T-helper 2 cell treated with Interferon-gamma antibody and Interleukin-4, amounts not matched to agents 5 μg/mL and 100 μg/mL, for 36 hours (primary cell): ENCODE measurements around the gene ZNF469.

Source experiments
- DNase-seq: peaks from one replicate; pipeline ENCODE4 v3.0.0; 2021; ENCODE audit warnings: low spot score
- H3K27ac Mint-ChIP-seq: one replicate; pipeline ENCODE4 v1.8.0; 2021; ENCODE audit warnings: mild to moderate bottlenecking, mixed read lengths
- H3K27me3 Mint-ChIP-seq: one replicate; pipeline ENCODE4 v1.8.0; 2021; ENCODE audit warnings: low read depth, mixed read lengths
- H3K36me3 Mint-ChIP-seq: one replicate; pipeline ENCODE4 v1.8.0; 2021; ENCODE audit warnings: low read depth, mixed read lengths
- H3K4me1 Mint-ChIP-seq: one replicate; pipeline ENCODE4 v1.8.0; 2021; ENCODE audit warnings: low read depth, mixed read lengths
- H3K4me3 Mint-ChIP-seq: one replicate; pipeline ENCODE4 v1.8.0; 2022; ENCODE audit warnings: mild to moderate bottlenecking, moderate library complexity, mixed read lengths
- H3K9me3 Mint-ChIP-seq: one replicate; pipeline ENCODE4 v1.8.0; 2021; ENCODE audit warnings: mixed read lengths

The ZNF469 gene

DNA sequence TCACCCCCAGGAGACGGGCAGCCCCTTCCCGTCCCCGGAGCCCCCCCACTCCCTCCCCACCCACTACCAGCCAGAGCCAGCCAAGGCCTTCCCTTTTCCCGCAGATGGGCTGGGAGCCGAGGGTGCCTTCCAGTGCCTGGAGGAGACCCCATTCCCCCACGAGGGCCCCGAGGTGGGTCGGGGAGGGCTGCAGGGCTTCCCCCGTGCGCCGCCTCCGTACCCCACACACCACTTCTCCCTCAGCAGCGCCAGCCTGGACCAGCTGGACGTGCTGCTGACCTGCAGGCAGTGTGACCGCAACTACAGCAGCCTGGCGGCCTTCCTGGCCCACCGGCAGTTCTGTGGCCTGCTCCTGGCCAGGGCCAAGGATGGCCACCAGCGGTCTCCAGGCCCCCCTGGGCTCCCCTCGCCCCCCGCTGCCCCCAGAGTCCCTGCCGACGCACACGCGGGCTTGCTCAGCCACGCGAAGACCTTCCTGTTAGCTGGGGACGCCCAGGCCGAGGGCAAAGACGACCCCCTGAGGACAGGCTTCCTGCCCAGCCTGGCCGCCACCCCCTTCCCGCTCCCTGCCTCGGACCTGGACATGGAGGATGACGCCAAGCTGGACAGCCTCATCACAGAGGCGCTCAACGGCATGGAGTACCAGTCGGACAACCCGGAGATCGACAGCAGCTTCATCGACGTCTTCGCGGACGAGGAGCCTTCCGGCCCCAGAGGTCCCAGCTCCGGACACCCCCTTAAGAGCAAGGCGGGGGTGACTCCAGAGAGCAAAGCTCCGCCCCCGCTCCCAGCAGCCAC lies 46.8 kb downstream of the ZNF469 start:
- peak overlapping the region; percentile 54 for H3K4me3 Mint-ChIP-seq
- no peak overlapping the region for H3K27ac Mint-ChIP-seq
- H3K36me3 Mint-ChIP-seq: no peaks in the 10 kb centered on the region
- H3K9me3 Mint-ChIP-seq: no peaks in the 10 kb centered on the region
- no peaks in the 10 kb centered on the region for H3K4me1 Mint-ChIP-seq
- no peak for DNase-seq
- peaks cover 7% of the 10 kb centered on the region for H3K27me3 Mint-ChIP-seq

GRCh38 chr16:88430185-88430523 lies 47.4 kb downstream of the ZNF469 start:
- DNase-seq: no peak
- Mint-ChIP-seq H3K27ac (no peak overlapping the region), H3K27me3 (peaks cover 7% of the 10 kb centered on the region), H3K4me1 (no peaks in the 10 kb centered on the region), H3K4me3 (peak overlapping the region; percentile 54), H3K36me3 (no peaks in the 10 kb centered on the region), H3K9me3 (no peaks in the 10 kb centered on the region)

DNA sequence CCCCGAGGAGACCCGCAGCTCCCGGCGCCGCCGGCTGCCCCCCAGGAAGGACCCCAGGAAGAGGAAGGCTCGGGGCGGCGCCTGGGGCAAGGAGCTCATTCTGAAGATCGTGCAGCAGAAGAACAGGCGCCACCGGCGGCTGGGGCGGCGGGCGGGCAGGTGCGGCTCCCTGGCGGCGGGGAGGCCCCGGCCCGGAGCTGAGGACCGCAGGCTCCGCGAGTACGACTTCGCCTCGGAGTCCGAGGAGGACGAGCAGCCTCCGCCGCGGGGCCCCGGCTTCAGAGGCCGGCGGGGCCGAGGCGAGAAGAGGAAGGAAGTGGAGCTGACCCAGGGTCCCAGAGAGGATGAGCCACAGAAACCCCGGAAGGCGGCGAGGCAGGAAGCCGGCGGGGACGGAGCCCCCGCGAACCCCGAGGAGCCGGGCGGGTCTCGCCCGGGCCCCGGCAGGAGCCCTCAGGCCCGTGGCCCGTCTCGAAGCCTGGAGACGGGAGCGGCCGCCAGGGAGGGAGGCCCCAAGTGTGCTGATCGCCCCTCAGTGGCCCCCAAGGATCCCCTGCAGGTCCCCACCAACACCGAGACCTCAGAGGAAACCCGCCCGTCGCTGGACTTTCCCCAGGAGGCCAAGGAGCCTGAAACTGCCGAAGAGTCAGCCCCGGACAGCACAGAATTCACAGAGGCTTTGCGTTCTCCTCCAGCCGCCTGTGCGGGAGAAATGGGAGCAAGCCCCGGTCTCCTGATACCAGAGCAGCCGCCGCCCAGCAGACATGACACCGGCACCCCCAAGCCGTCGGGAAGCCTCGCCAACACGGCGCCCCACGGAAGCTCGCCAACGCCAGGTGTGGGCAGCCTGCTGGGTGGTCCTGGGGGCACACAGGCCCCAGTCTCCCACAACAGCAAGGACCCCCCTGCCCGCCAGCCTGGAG lies 48.0 kb downstream of the ZNF469 start:
- no peaks in the 10 kb centered on the region for H3K36me3 Mint-ChIP-seq
- DNase-seq: peak; percentile 22
- H3K27ac Mint-ChIP-seq: no peak overlapping the region
- no peak overlapping the region for H3K4me3 Mint-ChIP-seq
- H3K4me1 Mint-ChIP-seq: no peaks in the 10 kb centered on the region
- peaks cover 7% of the 10 kb centered on the region for H3K27me3 Mint-ChIP-seq
- H3K9me3 Mint-ChIP-seq: no peaks in the 10 kb centered on the region

DNA sequence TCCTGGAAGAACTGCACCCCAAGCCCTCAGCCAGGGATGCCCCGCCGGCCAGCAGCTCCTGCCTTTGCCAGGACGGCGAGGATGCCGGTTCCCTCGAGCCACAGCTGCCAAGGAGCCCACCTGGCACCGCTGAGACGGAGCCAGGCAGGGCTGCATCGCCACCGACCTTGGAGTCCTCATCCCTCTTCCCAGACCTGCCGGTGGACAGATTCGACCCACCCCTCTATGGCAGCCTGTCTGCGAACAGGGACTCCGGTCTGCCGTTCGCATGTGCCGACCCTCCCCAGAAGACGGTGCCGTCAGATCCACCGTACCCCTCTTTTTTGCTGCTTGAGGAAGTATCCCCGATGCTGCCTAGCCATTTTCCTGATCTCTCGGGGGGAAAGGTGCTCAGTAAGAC lies 48.9 kb downstream of the ZNF469 start:
- no peaks in the 10 kb centered on the region for H3K36me3 Mint-ChIP-seq
- H3K27me3 Mint-ChIP-seq: peaks cover 7% of the 10 kb centered on the region
- no peak overlapping the region for H3K27ac Mint-ChIP-seq

GRCh38 chr16:88432174-88432573 lies 49.4 kb downstream of the ZNF469 start:
- peaks cover 7% of the 10 kb centered on the region for H3K27me3 Mint-ChIP-seq
- H3K9me3 Mint-ChIP-seq: no peaks in the 10 kb centered on the region
- H3K27ac Mint-ChIP-seq: no peak overlapping the region
- no peaks in the 10 kb centered on the region for H3K36me3 Mint-ChIP-seq
- no peaks in the 10 kb centered on the region for H3K4me1 Mint-ChIP-seq
- DNase-seq: no peak
- no peak overlapping the region for H3K4me3 Mint-ChIP-seq

More for the DNA sequence above, 48.9 kb downstream of the ZNF469 start:
- DNase-seq: no peak
- H3K4me1 Mint-ChIP-seq: no peaks in the 10 kb centered on the region
- peak overlapping the region; percentile 38 for H3K4me3 Mint-ChIP-seq
- H3K9me3 Mint-ChIP-seq: no peaks in the 10 kb centered on the region
